GM08714 (cell line): ENCODE measurements around the gene UPB1.
"Not testable (repeated sequence)": the region's sequence is repeated elsewhere in the genome, so short reads cannot be mapped to it uniquely, and the experiment has no call there.

Experiments used
- H3K4me3 ChIP-seq: fragments of 200-500 bp; sonication (Bioruptor generic); 2 replicates; pipeline ENCODE4 v1.5.1; 2014; ENCODE audit warnings: mild to moderate bottlenecking, low read length, inconsistent platforms
- ZNF274 ChIP-seq: IDR thresholded peaks from 2 replicates; pipeline ENCODE4 v1.6.1; 2012; ENCODE audit warnings: mild to moderate bottlenecking, low read depth, low read length

Gene UPB1

GRCh38 chr22:24465975-24466374 lies 29.2 kb upstream of the UPB1 start:
- TF ChIP-seq ZNF274, result no peak
- H3K4me3 ChIP-seq, result no peak overlapping the region

GRCh38 chr22:24466716-24467328 lies 28.3 kb upstream of the UPB1 start:
- no peak overlapping the region for H3K4me3 ChIP-seq
- no peak for TF ChIP-seq ZNF274

- no peak overlapping the region for H3K4me3 ChIP-seq
- no peak for TF ChIP-seq ZNF274
Observed at GRCh38 chr22:24467340-24467739, 27.8 kb upstream of the UPB1 start.

GRCh38 chr22:24471570-24471969 lies 23.6 kb upstream of the UPB1 start:
- no peak overlapping the region for H3K4me3 ChIP-seq
- TF ChIP-seq ZNF274, result no peak

GRCh38 chr22:24473284-24473683 lies 21.8 kb upstream of the UPB1 start:
- no peak overlapping the region for H3K4me3 ChIP-seq
- no peak for TF ChIP-seq ZNF274

GRCh38 chr22:24474221-24474620 lies 20.9 kb upstream of the UPB1 start:
- no peak for TF ChIP-seq ZNF274
- no peak overlapping the region for H3K4me3 ChIP-seq

GRCh38 chr22:24474649-24475255 lies 20.4 kb upstream of the UPB1 start:
- TF ChIP-seq ZNF274, result no peak

GRCh38 chr22:24481641-24482040 lies 13.5 kb upstream of the UPB1 start:
- TF ChIP-seq ZNF274, result no peak
- no peak overlapping the region for H3K4me3 ChIP-seq

More at GRCh38 chr22:24474649-24475255, 20.4 kb upstream of the UPB1 start:
- H3K4me3 ChIP-seq, result no peak overlapping the region

- TF ChIP-seq ZNF274, result no peak
- H3K4me3 ChIP-seq, result no peak overlapping the region
Observed at GRCh38 chr22:24482575-24482974, 12.6 kb upstream of the UPB1 start.

GRCh38 chr22:24482998-24483397 lies 12.1 kb upstream of the UPB1 start:
- no peak for TF ChIP-seq ZNF274
- H3K4me3 ChIP-seq, result no peak overlapping the region

GRCh38 chr22:24483976-24484545 lies 11.1 kb upstream of the UPB1 start:
- TF ChIP-seq ZNF274, result no peak
- H3K4me3 ChIP-seq, result no peak overlapping the region

- no peak overlapping the region for H3K4me3 ChIP-seq
- TF ChIP-seq ZNF274, result no peak
Observed at GRCh38 chr22:24485170-24485569, 10.0 kb upstream of the UPB1 start.

GRCh38 chr22:24485608-24486007 lies 9.5 kb upstream of the UPB1 start:
- no peak overlapping the region for H3K4me3 ChIP-seq
- no peak for TF ChIP-seq ZNF274

GRCh38 chr22:24486501-24486921 lies 8.6 kb upstream of the UPB1 start:
- no peak for TF ChIP-seq ZNF274
- H3K4me3 ChIP-seq, result no peak overlapping the region

- TF ChIP-seq ZNF274, result no peak
- H3K4me3 ChIP-seq, result no peak overlapping the region
Observed at GRCh38 chr22:24489011-24489410, 6.1 kb upstream of the UPB1 start.

GRCh38 chr22:24489434-24489833 lies 5.7 kb upstream of the UPB1 start:
- not testable (repeated sequence) for H3K4me3 ChIP-seq

- TF ChIP-seq ZNF274, result no peak
- no peak overlapping the region for H3K4me3 ChIP-seq
Observed at GRCh38 chr22:24492391-24492790, 2.7 kb upstream of the UPB1 start.
